ENCODE data around the gene GBX2. TPM values are rescaled to one million over a fixed set of nuclear protein-coding genes. Genes with fewer than 3 reads are reported as not detected.

Gene GBX2
- total RNA-seq, 1 experiment from 2014 or later, result 5.9 TPM

- H3K9ac ChIP-seq (ENCODE audit: low read length), result no peak overlapping the region
- H4K20me1 ChIP-seq (ENCODE audit: insufficient read depth), result no peaks in the 10 kb centered on the region
- H2AFZ ChIP-seq (ENCODE audit: low read depth, low read length, poor library complexity, severe bottlenecking), result no peak overlapping the region
- DNase-seq (ENCODE audit: low read depth, low spot score) (no peak), ATAC-seq (no peak)
- TF ChIP-seq SIN3A (IDR thresholded peaks at IDR 0.05; ENCODE audit: low read depth) (no peak), REST (IDR thresholded peaks at IDR 0.05; ENCODE audit: low read depth) (no peak), EZH2phosphoT487 (IDR thresholded peaks at IDR 0.05; ENCODE audit: borderline replicate concordance) (no peak), CEBPB (IDR thresholded peaks at IDR 0.05; ENCODE audit: low read depth) (no peak), SP1 (IDR thresholded peaks at IDR 0.05; ENCODE audit: low read depth) (no peak), CTCF (IDR thresholded peaks at IDR 0.05 in 2 of 3, conservative IDR thresholded peaks at IDR 0.05 in 1 of 3; ENCODE audit: borderline replicate concordance in 1 of 3, insufficient read depth in 1 of 3, low read depth in 2 of 3, low read length in 2 of 3) (no peak), ZBTB33 (IDR thresholded peaks at IDR 0.05; ENCODE audit: extremely low read depth, insufficient replicate concordance, low read length) (no peak), POLR2AphosphoS5 (IDR thresholded peaks at IDR 0.05; ENCODE audit: low read depth, low read length) (no peak), ATF3 (IDR thresholded peaks at IDR 0.05) (no peak), EZH2 (IDR thresholded peaks at IDR 0.05) (no peak), FOSL1 (IDR thresholded peaks at IDR 0.05; ENCODE audit: low read depth) (no peak), RAD21 (IDR thresholded peaks at IDR 0.05; ENCODE audit: low read depth) (no peak)
- no TSS peak for BruUV-seq (replicated peaks)
- H3K4me1 ChIP-seq (ENCODE audit: control insufficient read depth in 1 of 2, insufficient read depth in 2 of 2, low read length in 2 of 2), result no peaks in the 10 kb centered on the region
- H3K9me3 ChIP-seq (ENCODE audit: control insufficient read depth in 1 of 2, insufficient read depth in 1 of 2, low read depth in 1 of 2, low read length in 2 of 2), result no peaks in the 10 kb centered on the region
- no peak overlapping the region for H3K27ac ChIP-seq (ENCODE audit: low read depth, low read length)
- intact Hi-C loops (cut with micrococcal nuclease), result no loop called here
- no peaks in the 10 kb centered on the region for H3K79me2 ChIP-seq (ENCODE audit: insufficient read depth, low read length)
- no peaks in the 10 kb centered on the region for H3K27me3 ChIP-seq (ENCODE audit: insufficient read depth, low read length)
- ChIA-PET POLR2A (interaction anchor here (0.7 kb wide), 1 partner anchor 228 kb away, joined by 4 read pairs; no protein-coding TSS in a partner anchor), RAD21 (ENCODE audit: low non-redundant PET in 1 of 2, low total read pairs in 2 of 2, uncharacterized antibody in 2 of 2, unreplicated experiment in 2 of 2) (no interaction called here), CTCF (no interaction called here)
- no peaks in the 10 kb centered on the region for H3K36me3 ChIP-seq (ENCODE audit: control insufficient read depth in 1 of 2, insufficient read depth in 2 of 2, low read length in 2 of 2)
- H3K4me2 ChIP-seq (ENCODE audit: low read length), result no peak overlapping the region
- H3K9me2 ChIP-seq (ENCODE audit: insufficient read depth), result no peaks in the 10 kb centered on the region
- H3K4me3 ChIP-seq (replicated peaks in 1 of 2; ENCODE audit: low read depth in 1 of 2, low read length in 2 of 2), result no peak overlapping the region
Observed at GRCh38 chr2:236207472-236207871, 39.3 kb upstream of the GBX2 start.
